ENCODE measurements around the gene ZNF311.

- TF ChIP-seq ZNF70 (CRISPR knock-in tag; IDR thresholded peaks at IDR 0.05) (no peak), SNAI2 (CRISPR knock-in tag; IDR thresholded peaks at IDR 0.05) (no peak)
Measured at GRCh38 chr6:28980852-28981430, 24.2 kb downstream of the ZNF311 start.

Measured in SK-N-SH treated with all-trans-retinoic acid at 6 μM for 48 hours (cell line).